Measurements from ENCODE around the gene TRPM4. TPM values are rescaled to one million over a fixed set of nuclear protein-coding genes. Genes with fewer than 3 reads are reported as not detected.
A peak's percentile ranks its signal among the peaks of the same experiment; 100 is the strongest.

The TRPM4 gene
- total and polyA plus RNA-seq, 2 of the 13 experiments (the other 11 are each of a cell fraction or from before 2014, with no cell fraction given), result 1.9 to 4.3 TPM

GRCh38 chr19:49157445-49158224 lies at the start of gene TRPM4 (continued):
- TF ChIP-seq CREB3 (CRISPR knock-in tag; IDR thresholded peaks at IDR 0.05) (0 out of 2 replicates have a peak, but pooled peaks have one; percentile 37), MTF2 (CRISPR knock-in tag; IDR thresholded peaks at IDR 0.05; ENCODE audit: borderline replicate concordance) (0 out of 2 replicates have a peak, but pooled peaks have one; percentile 43), NAIF1 (CRISPR knock-in tag; IDR thresholded peaks at IDR 0.05; ENCODE audit: borderline replicate concordance) (no peak), ETV5 (CRISPR knock-in tag; IDR thresholded peaks at IDR 0.05; ENCODE audit: borderline replicate concordance) (peak; percentile 17; the same call in 1 of the 2 replicates), PRDM15 (CRISPR knock-in tag; IDR thresholded peaks at IDR 0.05) (0 out of 2 replicates have a peak, but pooled peaks have one; percentile 33), SALL2 (CRISPR knock-in tag; IDR thresholded peaks at IDR 0.05) (peak; percentile 76), RBFOX2 (IDR thresholded peaks at IDR 0.05; ENCODE audit: low read depth, low read length) (peak; percentile 74), GLI4 (CRISPR knock-in tag; IDR thresholded peaks at IDR 0.05; ENCODE audit: borderline replicate concordance) (0 out of 2 replicates have a peak, but pooled peaks have one; percentile 54), SOX6 (IDR thresholded peaks at IDR 0.05) (no peak), SOX6 (CRISPR knock-in tag; IDR thresholded peaks at IDR 0.05) (peak; percentile 19; the same call in 1 of the 2 replicates), YY1 (IDR thresholded peaks at IDR 0.05; ENCODE audit: insufficient read depth, insufficient replicate concordance, low read depth, low read length) (peak; percentile 63), SP1 (IDR thresholded peaks at IDR 0.05) (no peak), SP1 (CRISPR knock-in tag; IDR thresholded peaks at IDR 0.05) (peak; percentile 38; the same call in 1 of the 2 replicates), MED1 (CRISPR knock-in tag; IDR thresholded peaks at IDR 0.05) (peak; percentile 42), THAP11 (CRISPR knock-in tag; IDR thresholded peaks at IDR 0.05) (peak; percentile 43; the same call in 1 of the 2 replicates), ZGPAT (CRISPR knock-in tag; IDR thresholded peaks at IDR 0.05) (peak; percentile 43; the same call in 1 of the 2 replicates), GATAD1 (CRISPR knock-in tag; IDR thresholded peaks at IDR 0.05) (no peak)
- TF ChIP-seq, protein P1, sequence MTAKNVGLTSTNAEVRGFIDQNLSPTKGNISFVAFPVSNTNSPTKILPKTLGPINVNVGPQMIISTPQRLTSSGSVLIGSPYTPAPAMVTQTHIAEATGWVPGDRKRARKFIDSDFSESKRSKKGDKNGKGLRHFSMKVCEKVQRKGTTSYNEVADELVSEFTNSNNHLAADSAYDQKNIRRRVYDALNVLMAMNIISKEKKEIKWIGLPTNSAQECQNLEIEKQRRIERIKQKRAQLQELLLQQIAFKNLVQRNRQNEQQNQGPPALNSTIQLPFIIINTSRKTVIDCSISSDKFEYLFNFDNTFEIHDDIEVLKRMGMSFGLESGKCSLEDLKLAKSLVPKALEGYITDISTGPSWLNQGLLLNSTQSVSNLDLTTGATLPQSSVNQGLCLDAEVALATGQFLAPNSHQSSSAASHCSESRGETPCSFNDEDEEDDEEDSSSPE (CRISPR knock-in tag; IDR thresholded peaks at IDR 0.05), result 0 out of 2 replicates have a peak, but pooled peaks have one; percentile 37

Data from HepG2 (cell line).